ENCODE measurements around the gene B3GAT2. TPM values are rescaled to one million over a fixed set of nuclear protein-coding genes. Genes with fewer than 3 reads are reported as not detected.

B3GAT2 gene
- total RNA-seq (not detected), polyA plus RNA-seq (ENCODE audit: insufficient read depth, low read depth, low replicate concordance) (not detected)
- long read RNA-seq, donor 1: 0 reads
- long read RNA-seq, donor 2: 0 reads
- long read RNA-seq, donor 3, partial matches to known transcripts: 34 of 34 reads
- long read RNA-seq, donor 3, other reads (novel, unspliced or antisense): 0 of 34 reads
- long read RNA-seq, donor 4: 0 reads
- long read RNA-seq, donor 5: 0 reads
- long read RNA-seq, donor 6, full-length matches to known transcripts: 1 of 1 reads
- long read RNA-seq, donor 6, partial matches to known transcripts: 0 of 1 reads
- long read RNA-seq, donor 6, other reads (novel, unspliced or antisense): 0 of 1 reads
- long read RNA-seq, donor 7, partial matches to known transcripts: 0 of 2 reads
- long read RNA-seq, donor 7, other reads (novel, unspliced or antisense): 2 of 2 reads
- long read RNA-seq, donor 8: 0 reads
- long read RNA-seq, donor 9: 0 reads
- long read RNA-seq, donor 10: 0 reads

GRCh38 chr6:70956451-70957283 is at the start of gene B3GAT2:
Gene B3GAT2 (minus strand): TSS chr6:70957060. CDS start chr6:70956429, 631 bp downstream.
- intact Hi-C loops (cut with DNase I): no loop called here
- TF ChIP-seq, protein P1, sequence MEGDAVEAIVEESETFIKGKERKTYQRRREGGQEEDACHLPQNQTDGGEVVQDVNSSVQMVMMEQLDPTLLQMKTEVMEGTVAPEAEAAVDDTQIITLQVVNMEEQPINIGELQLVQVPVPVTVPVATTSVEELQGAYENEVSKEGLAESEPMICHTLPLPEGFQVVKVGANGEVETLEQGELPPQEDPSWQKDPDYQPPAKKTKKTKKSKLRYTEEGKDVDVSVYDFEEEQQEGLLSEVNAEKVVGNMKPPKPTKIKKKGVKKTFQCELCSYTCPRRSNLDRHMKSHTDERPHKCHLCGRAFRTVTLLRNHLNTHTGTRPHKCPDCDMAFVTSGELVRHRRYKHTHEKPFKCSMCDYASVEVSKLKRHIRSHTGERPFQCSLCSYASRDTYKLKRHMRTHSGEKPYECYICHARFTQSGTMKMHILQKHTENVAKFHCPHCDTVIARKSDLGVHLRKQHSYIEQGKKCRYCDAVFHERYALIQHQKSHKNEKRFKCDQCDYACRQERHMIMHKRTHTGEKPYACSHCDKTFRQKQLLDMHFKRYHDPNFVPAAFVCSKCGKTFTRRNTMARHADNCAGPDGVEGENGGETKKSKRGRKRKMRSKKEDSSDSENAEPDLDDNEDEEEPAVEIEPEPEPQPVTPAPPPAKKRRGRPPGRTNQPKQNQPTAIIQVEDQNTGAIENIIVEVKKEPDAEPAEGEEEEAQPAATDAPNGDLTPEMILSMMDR (IDR thresholded peaks at IDR 0.05; ENCODE audit: borderline replicate concordance, extremely low read depth, insufficient read depth): no peak
- H3K9ac ChIP-seq (ENCODE audit: low read length in 3 of 3): peak within 1 kb of the TSS in 1 of 3 donors; percentile 9
- H3K4me1 ChIP-seq (ENCODE audit: control insufficient read depth in 2 of 3, insufficient read depth in 2 of 3, low read depth in 1 of 3, low read length in 3 of 3): peaks cover 0 to 9% (median 0%) of the 10 kb centered on the region in 3 donors
- peak; percentile 56 to 73 (median 69) for DNase-seq
- H3K9me3 ChIP-seq (ENCODE audit: control insufficient read depth in 2 of 3, insufficient read depth in 1 of 3, low read length in 3 of 3): no peaks in the 10 kb centered on the region
- H3K4me3 ChIP-seq (ENCODE audit: low read length in 3 of 3): peak within 1 kb of the TSS; percentile 32 to 56 (median 34)
- no peak for FAIRE-seq
- no peak within 1 kb of the TSS for H3K27ac ChIP-seq (ENCODE audit: low read depth in 2 of 2, low read length in 2 of 2)
- H3K27me3 ChIP-seq (ENCODE audit: control insufficient read depth, insufficient read depth, low read length): peaks cover 14% of the 10 kb centered on the region
- H3K36me3 ChIP-seq (ENCODE audit: control insufficient read depth in 2 of 3, insufficient read depth in 3 of 3, low read length in 3 of 3): no peaks in the 10 kb centered on the region

- TF ChIP-seq, protein P1 (IDR thresholded peaks at IDR 0.05; ENCODE audit: borderline replicate concordance, extremely low read depth, insufficient read depth): no peak
- FAIRE-seq (no peak), DNase-seq (no peak)
- no peak overlapping the region for H3K27ac ChIP-seq (ENCODE audit: low read depth in 2 of 2, low read length in 2 of 2)
- intact Hi-C loops (cut with DNase I): no loop called here
- H3K4me3 ChIP-seq (ENCODE audit: low read length in 3 of 3): no peak overlapping the region
- no peaks in the 10 kb centered on the region for H3K36me3 ChIP-seq (ENCODE audit: control insufficient read depth in 2 of 3, insufficient read depth in 3 of 3, low read length in 3 of 3)
- no peaks in the 10 kb centered on the region for H3K9me3 ChIP-seq (ENCODE audit: control insufficient read depth in 2 of 3, insufficient read depth in 1 of 3, low read length in 3 of 3)
- no peak overlapping the region for H3K9ac ChIP-seq (ENCODE audit: low read length in 3 of 3)
- no peaks in the 10 kb centered on the region for H3K27me3 ChIP-seq (ENCODE audit: control insufficient read depth, insufficient read depth, low read length)
- H3K4me1 ChIP-seq (ENCODE audit: control insufficient read depth in 2 of 3, insufficient read depth in 2 of 3, low read depth in 1 of 3, low read length in 3 of 3): no peaks in the 10 kb centered on the region
Observed at GRCh38 chr6:70998148-70998547, 41.3 kb upstream of the B3GAT2 start.

DNA sequence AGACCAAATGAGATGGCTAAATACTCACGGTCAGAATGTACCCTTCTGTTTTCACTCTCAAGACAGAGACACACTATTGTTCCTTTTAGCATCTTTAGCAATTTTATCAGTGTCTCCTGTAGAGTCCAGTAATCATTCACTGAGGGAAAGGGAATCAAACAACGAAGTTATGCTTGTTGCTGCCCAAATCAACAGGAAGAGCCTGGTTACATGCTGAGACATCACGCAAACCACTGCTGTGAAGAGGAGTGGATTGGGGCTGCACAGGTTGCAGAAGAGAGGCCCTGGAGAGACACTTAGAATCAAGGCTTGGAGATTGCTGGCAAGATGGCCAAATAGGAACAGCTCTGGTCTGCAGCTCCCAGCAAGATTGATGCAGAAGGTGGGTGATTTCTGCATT is 40.5 kb upstream of the B3GAT2 start:
- no peaks in the 10 kb centered on the region for H3K4me1 ChIP-seq (ENCODE audit: control insufficient read depth in 2 of 3, insufficient read depth in 2 of 3, low read depth in 1 of 3, low read length in 3 of 3)
- TF ChIP-seq, protein P1 (IDR thresholded peaks at IDR 0.05; ENCODE audit: borderline replicate concordance, extremely low read depth, insufficient read depth): no peak
- no peak overlapping the region for H3K27ac ChIP-seq (ENCODE audit: low read depth in 2 of 2, low read length in 2 of 2)
- H3K36me3 ChIP-seq (ENCODE audit: control insufficient read depth in 2 of 3, insufficient read depth in 3 of 3, low read length in 3 of 3): no peaks in the 10 kb centered on the region
- no peak for DNase-seq
- H3K27me3 ChIP-seq (ENCODE audit: control insufficient read depth, insufficient read depth, low read length): no peaks in the 10 kb centered on the region
- FAIRE-seq: no peak
- no peak overlapping the region for H3K9ac ChIP-seq (ENCODE audit: low read length in 3 of 3)
- no peak overlapping the region for H3K4me3 ChIP-seq (ENCODE audit: low read length in 3 of 3)
- no peaks in the 10 kb centered on the region for H3K9me3 ChIP-seq (ENCODE audit: control insufficient read depth in 2 of 3, insufficient read depth in 1 of 3, low read length in 3 of 3)
- intact Hi-C loops (cut with DNase I): no loop called here

All from kidney (tissue), 22 donors.